Measurements from ENCODE around the gene CHST12. TPM values are rescaled to one million over a fixed set of nuclear protein-coding genes. Genes with fewer than 3 reads are reported as not detected.

Gene CHST12
- total RNA-seq, 1 experiment from 2014 or later, result 0.82 TPM

GRCh38 chr7:2476776-2477446 lies 73.5 kb downstream of the CHST12 start:
- Histone ChIP-seq H3K9ac (ENCODE audit: low read length) (no peak overlapping the region), H3K27ac (ENCODE audit: low read length) (no peak overlapping the region), H3K9me3 (ENCODE audit: low read length) (no peaks in the 10 kb centered on the region), H3K4me1 (ENCODE audit: low read length) (no peaks in the 10 kb centered on the region), H2AFZ (ENCODE audit: low read length) (no peak overlapping the region), H4K20me1 (ENCODE audit: insufficient read depth, low read depth, low read length) (no peaks in the 10 kb centered on the region), H3K79me2 (ENCODE audit: low read length) (no peaks in the 10 kb centered on the region), H3K4me3 (ENCODE audit: low read length) (no peak overlapping the region), H3K4me2 (ENCODE audit: low read depth, low read length, poor library complexity, severe bottlenecking) (no peak overlapping the region), H3K36me3 (ENCODE audit: insufficient read depth, low read length) (no peaks in the 10 kb centered on the region), H3K27me3 (ENCODE audit: low read length) (no peaks in the 10 kb centered on the region), H3K9me2 (replicated peaks; ENCODE audit: insufficient read depth, low read length) (no peaks in the 10 kb centered on the region)
- DNase-seq, result no peak

DNA sequence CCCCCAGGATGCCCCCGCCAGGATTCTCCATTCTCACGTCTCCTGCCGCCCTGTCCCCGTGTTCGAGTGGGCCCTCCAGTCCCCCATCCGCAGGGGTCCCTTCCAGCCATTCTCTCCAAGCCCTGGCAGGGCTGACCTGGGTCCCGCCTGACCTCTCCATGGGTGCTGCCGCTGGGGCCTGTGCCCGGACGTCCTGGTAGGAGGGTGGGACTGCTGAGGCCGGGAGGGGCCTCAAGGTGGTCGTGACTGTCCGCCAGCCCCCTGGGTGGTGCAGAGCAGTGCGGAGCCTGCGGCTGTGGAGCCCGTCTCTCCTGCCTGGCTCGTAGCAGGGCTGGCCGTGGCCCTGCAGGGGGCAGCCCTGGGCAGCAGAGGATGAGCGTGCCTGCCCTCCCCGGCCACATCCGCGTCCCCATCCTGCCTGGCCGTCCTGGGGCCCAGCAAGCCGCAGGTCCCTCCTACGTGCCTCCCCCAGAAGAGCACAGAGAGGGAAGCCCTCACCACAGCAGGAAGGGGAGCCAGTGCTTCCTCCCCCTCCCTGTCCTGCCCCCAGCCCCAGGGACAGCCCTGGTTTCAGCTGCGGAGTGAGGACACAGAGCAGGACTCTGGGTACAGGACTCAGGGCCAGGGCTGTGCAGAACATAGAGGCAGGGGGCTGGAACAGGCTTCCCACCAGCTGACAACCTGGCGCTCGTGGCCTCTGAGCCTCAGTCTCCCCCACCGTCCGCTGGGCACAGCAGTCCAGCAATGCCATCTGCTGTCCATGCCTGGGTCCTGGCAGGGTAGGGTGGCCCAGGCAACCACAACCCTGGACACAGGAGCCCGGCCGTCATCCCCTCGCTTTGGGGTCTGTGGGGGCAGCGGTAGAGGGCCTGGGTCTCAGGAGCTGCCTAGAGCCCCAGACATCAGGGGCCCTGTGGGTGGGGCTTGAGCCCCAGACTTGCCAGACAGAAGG lies 74.3 kb downstream of the CHST12 start:
- Histone ChIP-seq H4K20me1 (ENCODE audit: insufficient read depth, low read depth, low read length) (no peaks in the 10 kb centered on the region), H3K27ac (ENCODE audit: low read length) (no peak overlapping the region), H3K4me2 (ENCODE audit: low read depth, low read length, poor library complexity, severe bottlenecking) (no peak overlapping the region), H3K9ac (ENCODE audit: low read length) (no peak overlapping the region), H2AFZ (ENCODE audit: low read length) (no peak overlapping the region), H3K4me3 (ENCODE audit: low read length) (no peak overlapping the region), H3K27me3 (ENCODE audit: low read length) (no peaks in the 10 kb centered on the region), H3K9me3 (ENCODE audit: low read length) (no peaks in the 10 kb centered on the region), H3K9me2 (replicated peaks; ENCODE audit: insufficient read depth, low read length) (no peaks in the 10 kb centered on the region), H3K79me2 (ENCODE audit: low read length) (no peaks in the 10 kb centered on the region), H3K4me1 (ENCODE audit: low read length) (no peaks in the 10 kb centered on the region), H3K36me3 (ENCODE audit: insufficient read depth, low read length) (no peaks in the 10 kb centered on the region)
- DNase-seq, result peak; percentile 50

DNA sequence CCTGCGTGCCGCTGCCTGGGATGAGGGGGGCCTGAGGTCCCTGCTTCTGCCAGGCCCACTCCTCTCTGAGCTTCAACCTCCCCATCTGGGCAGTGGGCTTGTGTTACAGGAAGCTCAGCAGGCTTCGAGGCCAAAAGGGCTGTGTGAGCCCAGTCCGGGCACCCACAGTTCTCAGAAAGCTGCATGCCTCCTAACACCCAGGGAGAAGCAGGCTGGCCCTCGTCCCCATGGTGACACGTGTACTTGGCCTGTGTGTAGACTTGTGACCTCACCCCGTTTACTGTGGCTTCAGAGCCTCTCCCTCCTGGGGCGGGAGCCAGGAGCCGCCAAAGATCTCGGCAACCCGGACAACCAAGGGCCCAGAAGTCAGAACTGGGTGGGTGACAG lies 75.0 kb downstream of the CHST12 start:
- Histone ChIP-seq H4K20me1 (ENCODE audit: insufficient read depth, low read depth, low read length) (no peaks in the 10 kb centered on the region), H3K9me3 (ENCODE audit: low read length) (no peaks in the 10 kb centered on the region), H3K9ac (ENCODE audit: low read length) (no peak overlapping the region), H3K4me2 (ENCODE audit: low read depth, low read length, poor library complexity, severe bottlenecking) (no peak overlapping the region), H3K79me2 (ENCODE audit: low read length) (no peaks in the 10 kb centered on the region), H3K4me1 (ENCODE audit: low read length) (no peaks in the 10 kb centered on the region), H3K27me3 (ENCODE audit: low read length) (no peaks in the 10 kb centered on the region), H3K9me2 (replicated peaks; ENCODE audit: insufficient read depth, low read length) (no peaks in the 10 kb centered on the region), H3K4me3 (ENCODE audit: low read length) (no peak overlapping the region), H3K36me3 (ENCODE audit: insufficient read depth, low read length) (no peaks in the 10 kb centered on the region), H3K27ac (ENCODE audit: low read length) (no peak overlapping the region), H2AFZ (ENCODE audit: low read length) (no peak overlapping the region)
- no peak for DNase-seq

GRCh38 chr7:2478800-2479199 lies 75.4 kb downstream of the CHST12 start:
- Histone ChIP-seq H3K79me2 (ENCODE audit: low read length) (no peaks in the 10 kb centered on the region), H2AFZ (ENCODE audit: low read length) (no peak overlapping the region), H3K36me3 (ENCODE audit: insufficient read depth, low read length) (no peaks in the 10 kb centered on the region), H4K20me1 (ENCODE audit: insufficient read depth, low read depth, low read length) (no peaks in the 10 kb centered on the region), H3K27me3 (ENCODE audit: low read length) (no peaks in the 10 kb centered on the region), H3K9me2 (replicated peaks; ENCODE audit: insufficient read depth, low read length) (no peaks in the 10 kb centered on the region), H3K4me2 (ENCODE audit: low read depth, low read length, poor library complexity, severe bottlenecking) (no peak overlapping the region), H3K4me3 (ENCODE audit: low read length) (no peak overlapping the region), H3K4me1 (ENCODE audit: low read length) (no peaks in the 10 kb centered on the region), H3K9me3 (ENCODE audit: low read length) (no peaks in the 10 kb centered on the region), H3K9ac (ENCODE audit: low read length) (no peak overlapping the region), H3K27ac (ENCODE audit: low read length) (no peak overlapping the region)
- DNase-seq, result no peak

GRCh38 chr7:2479276-2480069 lies 76.1 kb downstream of the CHST12 start:
- H3K4me1 ChIP-seq (ENCODE audit: low read length), result no peaks in the 10 kb centered on the region
- no peaks in the 10 kb centered on the region for H4K20me1 ChIP-seq (ENCODE audit: insufficient read depth, low read depth, low read length)
- no peaks in the 10 kb centered on the region for H3K9me2 ChIP-seq (replicated peaks; ENCODE audit: insufficient read depth, low read length)
- no peaks in the 10 kb centered on the region for H3K79me2 ChIP-seq (ENCODE audit: low read length)
- H3K9me3 ChIP-seq (ENCODE audit: low read length), result no peaks in the 10 kb centered on the region
- no peak overlapping the region for H3K9ac ChIP-seq (ENCODE audit: low read length)
- no peak overlapping the region for H3K27ac ChIP-seq (ENCODE audit: low read length)
- H3K4me3 ChIP-seq (ENCODE audit: low read length), result no peak overlapping the region
- DNase-seq, result no peak
- H3K36me3 ChIP-seq (ENCODE audit: insufficient read depth, low read length), result no peaks in the 10 kb centered on the region
- H2AFZ ChIP-seq (ENCODE audit: low read length), result no peak overlapping the region
- no peak overlapping the region for H3K4me2 ChIP-seq (ENCODE audit: low read depth, low read length, poor library complexity, severe bottlenecking)
- H3K27me3 ChIP-seq (ENCODE audit: low read length), result no peaks in the 10 kb centered on the region

GRCh38 chr7:2480070-2480408 lies 76.6 kb downstream of the CHST12 start:
- Histone ChIP-seq H3K4me2 (ENCODE audit: low read depth, low read length, poor library complexity, severe bottlenecking) (no peak overlapping the region), H3K9ac (ENCODE audit: low read length) (no peak overlapping the region), H4K20me1 (ENCODE audit: insufficient read depth, low read depth, low read length) (no peaks in the 10 kb centered on the region), H3K27me3 (ENCODE audit: low read length) (no peaks in the 10 kb centered on the region), H3K4me1 (ENCODE audit: low read length) (no peaks in the 10 kb centered on the region), H3K27ac (ENCODE audit: low read length) (no peak overlapping the region), H3K36me3 (ENCODE audit: insufficient read depth, low read length) (no peaks in the 10 kb centered on the region), H2AFZ (ENCODE audit: low read length) (no peak overlapping the region), H3K9me3 (ENCODE audit: low read length) (no peaks in the 10 kb centered on the region), H3K9me2 (replicated peaks; ENCODE audit: insufficient read depth, low read length) (no peaks in the 10 kb centered on the region), H3K79me2 (ENCODE audit: low read length) (no peaks in the 10 kb centered on the region), H3K4me3 (ENCODE audit: low read length) (no peak overlapping the region)
- DNase-seq, result no peak

DNA sequence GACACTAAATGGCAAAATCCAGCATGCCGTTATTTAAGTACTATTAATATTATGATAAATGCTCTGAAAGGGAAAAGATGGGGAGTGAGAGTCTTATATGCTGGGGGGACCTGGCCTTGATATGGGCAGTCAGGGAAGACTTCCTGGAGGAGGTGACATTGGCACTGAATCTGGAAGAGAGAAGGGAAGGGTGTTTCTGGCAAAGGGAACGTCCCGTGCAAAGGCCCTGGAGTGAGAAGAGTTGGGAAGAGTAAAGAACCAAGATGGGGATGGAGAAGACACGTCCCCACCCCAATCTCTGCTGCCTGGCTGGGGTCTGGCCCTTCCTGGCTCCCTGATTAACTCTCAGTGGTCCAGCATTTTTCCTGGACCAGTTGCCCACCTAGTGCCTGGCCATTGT lies 77.8 kb downstream of the CHST12 start:
- H3K9me3 ChIP-seq (ENCODE audit: low read length), result no peaks in the 10 kb centered on the region
- no peaks in the 10 kb centered on the region for H4K20me1 ChIP-seq (ENCODE audit: insufficient read depth, low read depth, low read length)
- no peaks in the 10 kb centered on the region for H3K27me3 ChIP-seq (ENCODE audit: low read length)
- no peak overlapping the region for H3K4me3 ChIP-seq (ENCODE audit: low read length)
- H3K4me2 ChIP-seq (ENCODE audit: low read depth, low read length, poor library complexity, severe bottlenecking), result no peak overlapping the region
- H3K27ac ChIP-seq (ENCODE audit: low read length), result no peak overlapping the region
- no peak for DNase-seq
- H3K79me2 ChIP-seq (ENCODE audit: low read length), result no peaks in the 10 kb centered on the region
- no peaks in the 10 kb centered on the region for H3K9me2 ChIP-seq (replicated peaks; ENCODE audit: insufficient read depth, low read length)
- H3K9ac ChIP-seq (ENCODE audit: low read length), result no peak overlapping the region
- H3K36me3 ChIP-seq (ENCODE audit: insufficient read depth, low read length), result no peaks in the 10 kb centered on the region
- no peak overlapping the region for H2AFZ ChIP-seq (ENCODE audit: low read length)
- no peaks in the 10 kb centered on the region for H3K4me1 ChIP-seq (ENCODE audit: low read length)

Data from Karpas-422 (cell line).